ENCODE data around the gene SH3BP5. TPM values are rescaled to one million over a fixed set of nuclear protein-coding genes. Genes with fewer than 3 reads are reported as not detected.

Gene SH3BP5
- total RNA-seq, 1 experiment from 2014 or later: 20.3 TPM

- TF ChIP-seq EZH2 (IDR thresholded peaks at IDR 0.05; ENCODE audit: borderline replicate concordance, low read depth, low read length, poor library complexity, severe bottlenecking) (no peak), CTCF (conservative IDR thresholded peaks at IDR 0.05; ENCODE audit: low read depth, low read length) (peak; percentile 85)
- ChIA-PET CTCF (interaction anchor here (1.0 kb wide), 1 partner anchor 110 kb away, joined by 4 read pairs; no protein-coding TSS in a partner anchor), POLR2A (ENCODE audit: low non-redundant PET) (no interaction called here)
- Histone ChIP-seq H3K4me1 (ENCODE audit: insufficient read depth, low read length, poor library complexity, severe bottlenecking) (peaks cover 3% of the 10 kb centered on the region), H3K27me3 (replicated peaks; ENCODE audit: insufficient read depth, low read depth, low read length, poor library complexity) (no peaks in the 10 kb centered on the region), H3K9me3 (ENCODE audit: low read depth, low read length, poor library complexity, severe bottlenecking) (no peaks in the 10 kb centered on the region), H3K27ac (ENCODE audit: low read depth, low read length, poor library complexity, severe bottlenecking) (peak overlapping the region; percentile 62), H3K36me3 (ENCODE audit: insufficient read depth, low read length, poor library complexity, severe bottlenecking) (no peaks in the 10 kb centered on the region), H3K4me3 (ENCODE audit: low read depth, low read length, poor library complexity, severe bottlenecking) (no peak overlapping the region)
- no TSS peak for BruUV-seq (replicated peaks)
- intact Hi-C loops (cut with micrococcal nuclease; ENCODE audit: unreplicated experiment): loop anchor here (1.0 to 5.0 kb wide), 2 partner anchors 46 to 110 kb away; partner anchors contain the start of gene SH3BP5
- DNase-seq (ENCODE audit: low spot score): peak; percentile 96
These were observed 45.8 kb upstream of the SH3BP5 start for GRCh38 chr3:15377961-15378791.

- ChIA-PET POLR2A (ENCODE audit: low non-redundant PET) (no interaction called here), CTCF (no interaction called here)
- Histone ChIP-seq H3K36me3 (ENCODE audit: insufficient read depth, low read length, poor library complexity, severe bottlenecking) (no peaks in the 10 kb centered on the region), H3K9me3 (ENCODE audit: low read depth, low read length, poor library complexity, severe bottlenecking) (no peaks in the 10 kb centered on the region), H3K27me3 (replicated peaks; ENCODE audit: insufficient read depth, low read depth, low read length, poor library complexity) (no peaks in the 10 kb centered on the region), H3K4me3 (ENCODE audit: low read depth, low read length, poor library complexity, severe bottlenecking) (no peak overlapping the region), H3K27ac (ENCODE audit: low read depth, low read length, poor library complexity, severe bottlenecking) (no peak overlapping the region), H3K4me1 (ENCODE audit: insufficient read depth, low read length, poor library complexity, severe bottlenecking) (peaks cover 3% of the 10 kb centered on the region)
- BruUV-seq (replicated peaks): no TSS peak
- DNase-seq (ENCODE audit: low spot score): no peak
- TF ChIP-seq CTCF (conservative IDR thresholded peaks at IDR 0.05; ENCODE audit: low read depth, low read length) (no peak), EZH2 (IDR thresholded peaks at IDR 0.05; ENCODE audit: borderline replicate concordance, low read depth, low read length, poor library complexity, severe bottlenecking) (no peak)
- intact Hi-C loops (cut with micrococcal nuclease; ENCODE audit: unreplicated experiment): loop anchor here (5.0 kb wide), 1 partner anchor 43 kb away; the partner anchor contains the start of gene SH3BP5
These were observed 43.1 kb upstream of the SH3BP5 start for GRCh38 chr3:15375461-15376000.

- intact Hi-C loops (cut with micrococcal nuclease; ENCODE audit: unreplicated experiment): no loop called here
- no peak overlapping the region for H3K4me3 ChIP-seq (ENCODE audit: low read depth, low read length, poor library complexity, severe bottlenecking)
- DNase-seq (ENCODE audit: low spot score): no peak
- H3K27ac ChIP-seq (ENCODE audit: low read depth, low read length, poor library complexity, severe bottlenecking): no peak overlapping the region
- ChIA-PET CTCF (no interaction called here), POLR2A (ENCODE audit: low non-redundant PET) (no interaction called here)
- no peaks in the 10 kb centered on the region for H3K36me3 ChIP-seq (ENCODE audit: insufficient read depth, low read length, poor library complexity, severe bottlenecking)
- H3K27me3 ChIP-seq (replicated peaks; ENCODE audit: insufficient read depth, low read depth, low read length, poor library complexity): no peaks in the 10 kb centered on the region
- TF ChIP-seq EZH2 (IDR thresholded peaks at IDR 0.05; ENCODE audit: borderline replicate concordance, low read depth, low read length, poor library complexity, severe bottlenecking) (no peak), CTCF (conservative IDR thresholded peaks at IDR 0.05; ENCODE audit: low read depth, low read length) (no peak)
- BruUV-seq (replicated peaks): no TSS peak
- H3K4me1 ChIP-seq (ENCODE audit: insufficient read depth, low read length, poor library complexity, severe bottlenecking): peaks cover 1% of the 10 kb centered on the region
- H3K9me3 ChIP-seq (ENCODE audit: low read depth, low read length, poor library complexity, severe bottlenecking): no peaks in the 10 kb centered on the region
These were observed 40.5 kb upstream of the SH3BP5 start for GRCh38 chr3:15372918-15373317.
